ENCODE results near the gene HBM.
"Not testable (repeated sequence)": the region's sequence is repeated elsewhere in the genome, so short reads cannot be mapped to it uniquely, and the experiment has no call there.

The HBM gene

DNA sequence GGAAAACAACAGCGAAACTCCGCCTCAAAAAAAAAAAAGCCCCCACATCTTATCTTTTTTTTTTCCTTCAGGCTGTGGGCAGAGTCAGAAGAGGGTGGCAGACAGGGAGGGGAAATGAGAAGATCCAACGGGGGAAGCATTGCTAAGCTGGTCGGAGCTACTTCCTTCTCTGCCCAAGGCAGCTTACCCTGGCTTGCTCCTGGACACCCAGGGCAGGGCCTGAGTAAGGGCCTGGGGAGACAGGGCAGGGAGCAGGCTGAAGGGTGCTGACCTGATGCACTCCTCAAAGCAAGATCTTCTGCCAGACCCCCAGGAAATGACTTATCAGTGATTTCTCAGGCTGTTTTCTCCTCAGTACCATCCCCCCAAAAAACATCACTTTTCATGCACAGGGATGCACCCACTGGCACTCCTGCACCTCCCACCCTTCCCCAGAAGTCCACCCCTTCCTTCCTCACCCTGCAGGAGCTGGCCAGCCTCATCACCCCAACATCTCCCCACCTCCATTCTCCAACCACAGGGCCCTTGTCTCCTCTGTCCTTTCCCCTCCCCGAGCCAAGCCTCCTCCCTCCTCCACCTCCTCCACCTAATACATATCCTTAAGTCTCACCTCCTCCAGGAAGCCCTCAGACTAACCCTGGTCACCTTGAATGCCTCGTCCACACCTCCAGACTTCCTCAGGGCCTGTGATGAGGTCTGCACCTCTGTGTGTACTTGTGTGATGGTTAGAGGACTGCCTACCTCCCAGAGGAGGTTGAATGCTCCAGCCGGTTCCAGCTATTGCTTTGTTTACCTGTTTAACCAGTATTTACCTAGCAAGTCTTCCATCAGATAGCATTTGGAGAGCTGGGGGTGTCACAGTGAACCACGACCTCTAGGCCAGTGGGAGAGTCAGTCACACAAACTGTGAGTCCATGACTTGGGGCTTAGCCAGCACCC lies 9.5 kb downstream of the HBM start:
- H2AFZ ChIP-seq (ENCODE audit: low read depth): no peak overlapping the region
- no peak overlapping the region for H3K9ac ChIP-seq
- H3K4me3 ChIP-seq (IDR thresholded peaks at IDR 0.05; ENCODE audit: insufficient read depth, low read depth, low read length): no peak overlapping the region

DNA sequence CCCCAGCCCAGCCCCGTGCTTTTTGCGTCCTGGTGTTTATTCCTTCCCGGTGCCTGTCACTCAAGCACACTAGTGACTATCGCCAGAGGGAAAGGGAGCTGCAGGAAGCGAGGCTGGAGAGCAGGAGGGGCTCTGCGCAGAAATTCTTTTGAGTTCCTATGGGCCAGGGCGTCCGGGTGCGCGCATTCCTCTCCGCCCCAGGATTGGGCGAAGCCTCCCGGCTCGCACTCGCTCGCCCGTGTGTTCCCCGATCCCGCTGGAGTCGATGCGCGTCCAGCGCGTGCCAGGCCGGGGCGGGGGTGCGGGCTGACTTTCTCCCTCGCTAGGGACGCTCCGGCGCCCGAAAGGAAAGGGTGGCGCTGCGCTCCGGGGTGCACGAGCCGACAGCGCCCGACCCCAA lies 10.2 kb downstream of the HBM start:
- not testable (repeated sequence) for H3K36me3 ChIP-seq (ENCODE audit: insufficient read depth); H3K4me2 ChIP-seq; H2AFZ ChIP-seq (ENCODE audit: low read depth); H3K4me3 ChIP-seq (IDR thresholded peaks at IDR 0.05; ENCODE audit: insufficient read depth, low read depth, low read length); H3K9ac ChIP-seq; H4K20me1 ChIP-seq (ENCODE audit: insufficient read depth); H3K27ac ChIP-seq; H3K79me2 ChIP-seq (ENCODE audit: insufficient read depth, low read depth); H3K4me1 ChIP-seq (ENCODE audit: low read depth, poor library complexity, severe bottlenecking)
- H3K27me3 ChIP-seq (ENCODE audit: insufficient read depth, low read depth): peaks cover 57% of the 10 kb centered on the region

More for the DNA sequence above, 9.5 kb downstream of the HBM start:
- Histone ChIP-seq H3K4me2 (no peak overlapping the region), H4K20me1 (ENCODE audit: insufficient read depth) (no peaks in the 10 kb centered on the region), H3K79me2 (ENCODE audit: insufficient read depth, low read depth) (no peaks in the 10 kb centered on the region), H3K27ac (no peak overlapping the region), H3K4me1 (ENCODE audit: low read depth, poor library complexity, severe bottlenecking) (no peaks in the 10 kb centered on the region), H3K27me3 (ENCODE audit: insufficient read depth, low read depth) (peaks cover 64% of the 10 kb centered on the region), H3K36me3 (ENCODE audit: insufficient read depth) (no peaks in the 10 kb centered on the region)
- TF ChIP-seq, protein P1, sequence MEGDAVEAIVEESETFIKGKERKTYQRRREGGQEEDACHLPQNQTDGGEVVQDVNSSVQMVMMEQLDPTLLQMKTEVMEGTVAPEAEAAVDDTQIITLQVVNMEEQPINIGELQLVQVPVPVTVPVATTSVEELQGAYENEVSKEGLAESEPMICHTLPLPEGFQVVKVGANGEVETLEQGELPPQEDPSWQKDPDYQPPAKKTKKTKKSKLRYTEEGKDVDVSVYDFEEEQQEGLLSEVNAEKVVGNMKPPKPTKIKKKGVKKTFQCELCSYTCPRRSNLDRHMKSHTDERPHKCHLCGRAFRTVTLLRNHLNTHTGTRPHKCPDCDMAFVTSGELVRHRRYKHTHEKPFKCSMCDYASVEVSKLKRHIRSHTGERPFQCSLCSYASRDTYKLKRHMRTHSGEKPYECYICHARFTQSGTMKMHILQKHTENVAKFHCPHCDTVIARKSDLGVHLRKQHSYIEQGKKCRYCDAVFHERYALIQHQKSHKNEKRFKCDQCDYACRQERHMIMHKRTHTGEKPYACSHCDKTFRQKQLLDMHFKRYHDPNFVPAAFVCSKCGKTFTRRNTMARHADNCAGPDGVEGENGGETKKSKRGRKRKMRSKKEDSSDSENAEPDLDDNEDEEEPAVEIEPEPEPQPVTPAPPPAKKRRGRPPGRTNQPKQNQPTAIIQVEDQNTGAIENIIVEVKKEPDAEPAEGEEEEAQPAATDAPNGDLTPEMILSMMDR (conservative IDR thresholded peaks at IDR 0.05; ENCODE audit: low read depth, low read length): no peak

DNA sequence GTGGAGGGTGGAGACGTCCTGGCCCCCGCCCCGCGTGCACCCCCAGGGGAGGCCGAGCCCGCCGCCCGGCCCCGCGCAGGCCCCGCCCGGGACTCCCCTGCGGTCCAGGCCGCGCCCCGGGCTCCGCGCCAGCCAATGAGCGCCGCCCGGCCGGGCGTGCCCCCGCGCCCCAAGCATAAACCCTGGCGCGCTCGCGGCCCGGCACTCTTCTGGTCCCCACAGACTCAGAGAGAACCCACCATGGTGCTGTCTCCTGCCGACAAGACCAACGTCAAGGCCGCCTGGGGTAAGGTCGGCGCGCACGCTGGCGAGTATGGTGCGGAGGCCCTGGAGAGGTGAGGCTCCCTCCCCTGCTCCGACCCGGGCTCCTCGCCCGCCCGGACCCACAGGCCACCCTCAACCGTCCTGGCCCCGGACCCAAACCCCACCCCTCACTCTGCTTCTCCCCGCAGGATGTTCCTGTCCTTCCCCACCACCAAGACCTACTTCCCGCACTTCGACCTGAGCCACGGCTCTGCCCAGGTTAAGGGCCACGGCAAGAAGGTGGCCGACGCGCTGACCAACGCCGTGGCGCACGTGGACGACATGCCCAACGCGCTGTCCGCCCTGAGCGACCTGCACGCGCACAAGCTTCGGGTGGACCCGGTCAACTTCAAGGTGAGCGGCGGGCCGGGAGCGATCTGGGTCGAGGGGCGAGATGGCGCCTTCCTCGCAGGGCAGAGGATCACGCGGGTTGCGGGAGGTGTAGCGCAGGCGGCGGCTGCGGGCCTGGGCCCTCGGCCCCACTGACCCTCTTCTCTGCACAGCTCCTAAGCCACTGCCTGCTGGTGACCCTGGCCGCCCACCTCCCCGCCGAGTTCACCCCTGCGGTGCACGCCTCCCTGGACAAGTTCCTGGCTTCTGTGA lies 11.0 kb downstream of the HBM start, which contains the start of gene HBA1:
TSS of gene HBA1 (plus strand) at position 204 of the 906 bp plus-strand sequence. CDS start at position 241, 37 bp downstream.
- H3K36me3 ChIP-seq (ENCODE audit: insufficient read depth); H4K20me1 ChIP-seq (ENCODE audit: insufficient read depth); H3K4me2 ChIP-seq; H3K9ac ChIP-seq; H3K4me3 ChIP-seq (IDR thresholded peaks at IDR 0.05; ENCODE audit: insufficient read depth, low read depth, low read length); H2AFZ ChIP-seq (ENCODE audit: low read depth); H3K79me2 ChIP-seq (ENCODE audit: insufficient read depth, low read depth); H3K27ac ChIP-seq: not testable (repeated sequence)
- Histone ChIP-seq H3K27me3 (ENCODE audit: insufficient read depth, low read depth) (peaks cover 50% of the 10 kb centered on the region), H3K4me1 (ENCODE audit: low read depth, poor library complexity, severe bottlenecking) (peaks cover 10% of the 10 kb centered on the region)

DNA sequence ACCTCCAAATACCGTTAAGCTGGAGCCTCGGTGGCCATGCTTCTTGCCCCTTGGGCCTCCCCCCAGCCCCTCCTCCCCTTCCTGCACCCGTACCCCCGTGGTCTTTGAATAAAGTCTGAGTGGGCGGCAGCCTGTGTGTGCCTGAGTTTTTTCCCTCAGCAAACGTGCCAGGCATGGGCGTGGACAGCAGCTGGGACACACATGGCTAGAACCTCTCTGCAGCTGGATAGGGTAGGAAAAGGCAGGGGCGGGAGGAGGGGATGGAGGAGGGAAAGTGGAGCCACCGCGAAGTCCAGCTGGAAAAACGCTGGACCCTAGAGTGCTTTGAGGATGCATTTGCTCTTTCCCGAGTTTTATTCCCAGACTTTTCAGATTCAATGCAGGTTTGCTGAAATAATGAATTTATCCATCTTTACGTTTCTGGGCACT lies 11.6 kb downstream of the HBM start:
- no peaks in the 10 kb centered on the region for H3K36me3 ChIP-seq (ENCODE audit: insufficient read depth)
- no peak overlapping the region for H3K27ac ChIP-seq
- H3K4me1 ChIP-seq (ENCODE audit: low read depth, poor library complexity, severe bottlenecking): peaks cover 10% of the 10 kb centered on the region
- no peak overlapping the region for H2AFZ ChIP-seq (ENCODE audit: low read depth)
- H3K27me3 ChIP-seq (ENCODE audit: insufficient read depth, low read depth): peaks cover 49% of the 10 kb centered on the region
- TF ChIP-seq, protein P1 (conservative IDR thresholded peaks at IDR 0.05; ENCODE audit: low read depth, low read length): no peak
- no peaks in the 10 kb centered on the region for H3K79me2 ChIP-seq (ENCODE audit: insufficient read depth, low read depth)
- no peak overlapping the region for H3K9ac ChIP-seq
- H3K4me2 ChIP-seq: no peak overlapping the region
- no peak overlapping the region for H3K4me3 ChIP-seq (IDR thresholded peaks at IDR 0.05; ENCODE audit: insufficient read depth, low read depth, low read length)
- H4K20me1 ChIP-seq (ENCODE audit: insufficient read depth): no peaks in the 10 kb centered on the region

DNA sequence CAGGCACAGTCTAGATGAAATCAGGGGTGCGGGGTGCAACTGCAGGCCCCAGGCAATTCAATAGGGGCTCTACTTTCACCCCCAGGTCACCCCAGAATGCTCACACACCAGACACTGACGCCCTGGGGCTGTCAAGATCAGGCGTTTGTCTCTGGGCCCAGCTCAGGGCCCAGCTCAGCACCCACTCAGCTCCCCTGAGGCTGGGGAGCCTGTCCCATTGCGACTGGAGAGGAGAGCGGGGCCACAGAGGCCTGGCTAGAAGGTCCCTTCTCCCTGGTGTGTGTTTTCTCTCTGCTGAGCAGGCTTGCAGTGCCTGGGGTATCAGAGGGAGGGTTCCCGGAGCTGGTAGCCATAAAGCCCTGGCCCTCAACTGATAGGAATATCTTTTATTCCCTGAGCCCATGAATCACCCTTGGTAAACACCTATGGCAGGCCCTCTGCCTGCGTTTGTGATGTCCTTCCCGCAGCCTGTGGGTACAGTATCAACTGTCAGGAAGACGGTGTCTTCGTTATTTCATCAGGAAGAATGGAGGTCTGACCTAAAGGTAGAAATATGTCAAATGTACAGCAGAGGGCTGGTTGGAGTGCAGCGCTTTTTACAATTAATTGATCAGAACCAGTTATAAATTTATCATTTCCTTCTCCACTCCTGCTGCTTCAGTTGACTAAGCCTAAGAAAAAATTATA lies 12.3 kb downstream of the HBM start:
- Histone ChIP-seq H3K79me2 (ENCODE audit: insufficient read depth, low read depth) (no peaks in the 10 kb centered on the region), H3K36me3 (ENCODE audit: insufficient read depth) (no peaks in the 10 kb centered on the region), H3K27ac (no peak overlapping the region), H2AFZ (ENCODE audit: low read depth) (no peak overlapping the region), H4K20me1 (ENCODE audit: insufficient read depth) (no peaks in the 10 kb centered on the region), H3K9ac (no peak overlapping the region), H3K4me3 (IDR thresholded peaks at IDR 0.05; ENCODE audit: insufficient read depth, low read depth, low read length) (no peak overlapping the region), H3K4me1 (ENCODE audit: low read depth, poor library complexity, severe bottlenecking) (peaks cover 10% of the 10 kb centered on the region), H3K4me2 (no peak overlapping the region), H3K27me3 (ENCODE audit: insufficient read depth, low read depth) (peaks cover 49% of the 10 kb centered on the region)
- TF ChIP-seq, protein P1 (conservative IDR thresholded peaks at IDR 0.05; ENCODE audit: low read depth, low read length): no peak
